ENCODE measurements around the gene AMPD3.

AMPD3 gene

DNA sequence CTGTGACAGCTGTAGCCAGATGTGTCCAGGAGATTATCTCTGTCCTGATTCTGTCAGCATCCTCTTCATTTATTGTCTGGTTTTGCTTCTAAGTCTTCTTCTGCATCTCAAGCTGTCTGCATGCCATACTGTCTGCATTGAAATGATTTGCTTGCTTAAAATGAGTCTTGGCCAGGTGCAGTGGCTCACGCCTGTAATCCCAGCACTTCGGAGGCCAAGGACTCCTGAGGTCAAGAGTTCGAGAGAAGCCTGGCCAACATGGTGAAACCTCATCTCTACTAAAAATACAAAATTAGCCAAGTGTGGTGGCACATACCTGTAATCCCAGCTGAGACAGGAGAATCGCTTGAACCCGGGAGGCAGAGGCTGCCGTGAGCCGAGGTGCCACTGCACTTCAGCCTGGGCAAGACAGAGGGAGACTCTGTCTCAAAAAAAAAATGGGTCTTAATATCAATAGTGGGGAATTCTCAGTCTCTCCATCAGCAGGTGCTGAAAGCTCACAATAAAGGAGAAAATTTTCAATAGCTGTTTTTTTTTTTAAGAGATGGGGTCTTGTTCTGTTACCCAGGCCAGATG lies 39.2 kb upstream of the AMPD3 start:
- no peak overlapping the region for H2BK5ac ChIP-seq (ENCODE audit: low read length)
- no peaks in the 10 kb centered on the region for H3K79me2 ChIP-seq (ENCODE audit: control insufficient read depth, insufficient read depth, low read length)
- H3K36me3 ChIP-seq (ENCODE audit: control insufficient read depth, insufficient read depth, low read length): no peaks in the 10 kb centered on the region
- no peak overlapping the region for H3K27ac ChIP-seq (ENCODE audit: low read depth, low read length)
- no peak overlapping the region for H2BK15ac ChIP-seq (replicated peaks; ENCODE audit: low read depth)
- H2BK120ac ChIP-seq (ENCODE audit: low read depth, low read length): no peak overlapping the region
- H3K4ac ChIP-seq (ENCODE audit: low read depth, low read length): no peak overlapping the region
- no peaks in the 10 kb centered on the region for H3K79me1 ChIP-seq (ENCODE audit: low read length)
- no peak overlapping the region for H3K9ac ChIP-seq (ENCODE audit: low read length)
- no peak for DNase-seq
- H3K27me3 ChIP-seq (ENCODE audit: insufficient read depth, low read length, poor library complexity): no peaks in the 10 kb centered on the region
- no peak overlapping the region for H2AK5ac ChIP-seq (ENCODE audit: low read length)
- H4K8ac ChIP-seq (ENCODE audit: low read depth, low read length): no peak overlapping the region
- no peak overlapping the region for H3K4me3 ChIP-seq (ENCODE audit: low read length)
- no peak overlapping the region for H3K18ac ChIP-seq (ENCODE audit: low read length)
- H3K56ac ChIP-seq (ENCODE audit: low read length): no peak overlapping the region
- H4K5ac ChIP-seq (ENCODE audit: low read length): no peak overlapping the region
- no CpG with 5 or more reads among the region's 7 CpGs for WGBS (ENCODE audit: extremely low coverage, insufficient coverage, low lambda C conversion rate)
- H3K23ac ChIP-seq (ENCODE audit: low read length): no peak overlapping the region
- H3K4me1 ChIP-seq (ENCODE audit: control insufficient read depth, low read depth, low read length): no peaks in the 10 kb centered on the region
- no peak overlapping the region for H3K4me2 ChIP-seq (ENCODE audit: low read length)

DNA sequence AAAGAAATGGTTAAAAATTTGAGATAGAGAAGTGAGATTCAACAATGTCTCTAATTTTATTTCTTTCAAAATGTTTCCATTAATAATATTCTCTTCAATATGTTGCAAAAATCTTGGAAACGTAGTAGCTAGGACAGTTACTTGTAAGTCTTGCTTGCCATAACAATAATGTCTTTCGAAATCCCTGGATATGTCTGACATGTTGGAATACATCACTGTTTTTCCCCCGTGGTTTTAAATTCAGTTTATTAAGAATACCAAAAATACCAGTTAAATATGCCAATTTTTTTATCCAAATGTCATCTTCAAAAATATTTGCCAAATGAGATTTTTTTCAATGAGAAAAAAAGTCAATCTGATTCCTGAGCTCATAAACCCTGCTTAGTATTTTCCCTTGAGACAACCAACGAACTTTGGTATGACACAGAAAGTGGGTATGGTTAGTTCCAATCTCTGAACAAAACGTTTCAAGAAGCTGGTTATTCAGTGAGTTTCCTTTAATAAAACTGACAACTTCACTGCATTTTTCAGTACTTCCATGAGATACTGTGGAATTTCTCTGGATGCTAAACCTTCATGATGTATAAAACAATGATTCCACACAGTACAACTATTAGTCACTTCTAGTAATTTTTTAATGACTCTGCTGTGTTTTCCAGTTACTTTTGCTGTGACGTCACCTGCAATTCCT lies 36.7 kb upstream of the AMPD3 start:
- no peak overlapping the region for H3K18ac ChIP-seq (ENCODE audit: low read length)
- H2BK5ac ChIP-seq (ENCODE audit: low read length): no peak overlapping the region
- no peak overlapping the region for H3K4me2 ChIP-seq (ENCODE audit: low read length)
- no peak overlapping the region for H2AK5ac ChIP-seq (ENCODE audit: low read length)
- no peak overlapping the region for H3K4me3 ChIP-seq (ENCODE audit: low read length)
- no peak overlapping the region for H2BK120ac ChIP-seq (ENCODE audit: low read depth, low read length)
- no CpG with 5 or more reads among the region's 6 CpGs for WGBS (ENCODE audit: extremely low coverage, insufficient coverage, low lambda C conversion rate)
- H3K79me2 ChIP-seq (ENCODE audit: control insufficient read depth, insufficient read depth, low read length): no peaks in the 10 kb centered on the region
- DNase-seq: no peak
- no peak overlapping the region for H3K23ac ChIP-seq (ENCODE audit: low read length)
- no peaks in the 10 kb centered on the region for H3K36me3 ChIP-seq (ENCODE audit: control insufficient read depth, insufficient read depth, low read length)
- H3K27me3 ChIP-seq (ENCODE audit: insufficient read depth, low read length, poor library complexity): no peaks in the 10 kb centered on the region
- H4K5ac ChIP-seq (ENCODE audit: low read length): no peak overlapping the region
- no peak overlapping the region for H3K56ac ChIP-seq (ENCODE audit: low read length)
- H3K9ac ChIP-seq (ENCODE audit: low read length): no peak overlapping the region
- no peaks in the 10 kb centered on the region for H3K79me1 ChIP-seq (ENCODE audit: low read length)
- H4K8ac ChIP-seq (ENCODE audit: low read depth, low read length): no peak overlapping the region
- no peak overlapping the region for H3K4ac ChIP-seq (ENCODE audit: low read depth, low read length)
- H3K27ac ChIP-seq (ENCODE audit: low read depth, low read length): no peak overlapping the region
- no peak overlapping the region for H2BK15ac ChIP-seq (replicated peaks; ENCODE audit: low read depth)
- H3K4me1 ChIP-seq (ENCODE audit: control insufficient read depth, low read depth, low read length): no peaks in the 10 kb centered on the region

DNA sequence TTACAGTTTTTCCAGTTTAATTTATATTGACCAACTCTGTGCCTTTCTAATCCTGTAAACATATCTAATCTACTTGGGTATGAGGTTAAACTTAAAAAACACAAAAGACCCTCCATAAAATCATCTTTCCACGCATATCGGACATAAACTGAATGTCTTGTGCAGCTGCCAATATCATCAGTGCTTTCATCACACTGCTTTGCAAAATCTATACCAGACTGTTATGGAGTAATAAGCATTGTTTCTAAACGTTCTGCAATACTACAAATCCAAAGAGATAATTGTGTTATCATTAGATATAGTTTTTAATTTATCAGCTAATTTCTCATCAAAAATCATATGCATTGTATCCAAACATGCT lies 36.1 kb upstream of the AMPD3 start:
- no peak overlapping the region for H3K4me2 ChIP-seq (ENCODE audit: low read length)
- no CpG with 5 or more reads among the region's 3 CpGs for WGBS (ENCODE audit: extremely low coverage, insufficient coverage, low lambda C conversion rate)
- DNase-seq: no peak

DNA sequence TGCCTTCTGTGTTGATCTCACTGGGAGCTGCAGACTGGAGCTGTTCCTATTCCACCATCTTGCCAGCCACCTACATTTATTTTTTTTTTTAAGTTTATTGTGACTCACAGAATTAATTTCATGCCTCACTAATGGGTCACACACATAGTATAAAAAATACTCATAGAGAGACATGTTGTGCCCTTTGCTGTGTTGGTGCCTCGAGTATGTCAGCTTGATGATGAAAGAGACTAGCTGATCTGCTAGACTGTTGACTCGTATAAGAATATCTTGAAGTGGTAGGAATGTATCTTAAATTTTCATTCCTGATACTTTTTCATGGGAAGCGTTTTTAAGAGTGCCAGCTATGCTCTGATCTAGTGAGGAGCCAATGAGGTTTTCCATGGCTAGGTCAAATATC lies 28.6 kb upstream of the AMPD3 start:
- H3K79me1 ChIP-seq (ENCODE audit: low read length): no peaks in the 10 kb centered on the region
- no peak overlapping the region for H4K5ac ChIP-seq (ENCODE audit: low read length)
- peaks cover 5% of the 10 kb centered on the region for H3K4me1 ChIP-seq (ENCODE audit: control insufficient read depth, low read depth, low read length)
- H3K79me2 ChIP-seq (ENCODE audit: control insufficient read depth, insufficient read depth, low read length): no peaks in the 10 kb centered on the region
- no peak overlapping the region for H2BK5ac ChIP-seq (ENCODE audit: low read length)
- no peak overlapping the region for H4K8ac ChIP-seq (ENCODE audit: low read depth, low read length)
- H3K36me3 ChIP-seq (ENCODE audit: control insufficient read depth, insufficient read depth, low read length): no peaks in the 10 kb centered on the region
- no peak overlapping the region for H3K4me3 ChIP-seq (ENCODE audit: low read length)
- H3K4ac ChIP-seq (ENCODE audit: low read depth, low read length): no peak overlapping the region
- no peak overlapping the region for H3K56ac ChIP-seq (ENCODE audit: low read length)
- WGBS (ENCODE audit: extremely low coverage, insufficient coverage, low lambda C conversion rate): no CpG with 5 or more reads among the region's 3 CpGs
- no peak overlapping the region for H3K27ac ChIP-seq (ENCODE audit: low read depth, low read length)
- no peaks in the 10 kb centered on the region for H3K27me3 ChIP-seq (ENCODE audit: insufficient read depth, low read length, poor library complexity)
- no peak overlapping the region for H3K9ac ChIP-seq (ENCODE audit: low read length)
- H3K4me2 ChIP-seq (ENCODE audit: low read length): no peak overlapping the region
- H2BK120ac ChIP-seq (ENCODE audit: low read depth, low read length): no peak overlapping the region
- no peak overlapping the region for H3K18ac ChIP-seq (ENCODE audit: low read length)
- no peak for DNase-seq
- no peak overlapping the region for H2BK15ac ChIP-seq (replicated peaks; ENCODE audit: low read depth)
- H3K23ac ChIP-seq (ENCODE audit: low read length): no peak overlapping the region
- no peak overlapping the region for H2AK5ac ChIP-seq (ENCODE audit: low read length)

More for the DNA sequence above, 36.1 kb upstream of the AMPD3 start:
- Histone ChIP-seq H3K27ac (ENCODE audit: low read depth, low read length) (no peak overlapping the region), H3K18ac (ENCODE audit: low read length) (no peak overlapping the region), H2AK5ac (ENCODE audit: low read length) (no peak overlapping the region), H3K36me3 (ENCODE audit: control insufficient read depth, insufficient read depth, low read length) (no peaks in the 10 kb centered on the region), H2BK5ac (ENCODE audit: low read length) (no peak overlapping the region), H2BK120ac (ENCODE audit: low read depth, low read length) (no peak overlapping the region), H3K4me1 (ENCODE audit: control insufficient read depth, low read depth, low read length) (no peaks in the 10 kb centered on the region), H3K4ac (ENCODE audit: low read depth, low read length) (no peak overlapping the region), H3K9ac (ENCODE audit: low read length) (no peak overlapping the region), H4K5ac (ENCODE audit: low read length) (no peak overlapping the region), H3K79me2 (ENCODE audit: control insufficient read depth, insufficient read depth, low read length) (no peaks in the 10 kb centered on the region), H2BK15ac (replicated peaks; ENCODE audit: low read depth) (no peak overlapping the region), H3K23ac (ENCODE audit: low read length) (no peak overlapping the region), H3K56ac (ENCODE audit: low read length) (no peak overlapping the region), H3K27me3 (ENCODE audit: insufficient read depth, low read length, poor library complexity) (no peaks in the 10 kb centered on the region), H4K8ac (ENCODE audit: low read depth, low read length) (no peak overlapping the region), H3K79me1 (ENCODE audit: low read length) (no peaks in the 10 kb centered on the region), H3K4me3 (ENCODE audit: low read length) (no peak overlapping the region)

DNA sequence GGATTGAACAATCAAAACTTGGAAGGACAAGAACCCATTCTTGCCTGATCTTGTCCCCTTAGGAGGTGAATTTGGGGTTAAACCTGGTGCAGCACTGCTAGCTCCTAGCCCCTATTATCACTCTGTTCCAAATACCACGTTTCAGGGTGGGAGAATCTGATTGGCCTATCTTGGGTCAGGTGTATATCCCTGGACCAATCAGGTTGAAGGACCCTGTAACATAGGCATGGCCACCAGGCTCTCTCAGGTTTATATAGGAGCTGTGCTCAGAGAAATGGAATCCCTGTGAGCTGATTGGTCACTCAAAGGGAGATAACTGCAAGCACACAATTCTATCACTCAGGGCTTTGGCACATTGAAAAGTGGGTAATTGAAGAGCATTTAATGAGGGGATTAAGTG lies 26.6 kb upstream of the AMPD3 start:
- Histone ChIP-seq H3K9ac (ENCODE audit: low read length) (no peak overlapping the region), H2AK5ac (ENCODE audit: low read length) (no peak overlapping the region), H3K79me1 (ENCODE audit: low read length) (no peaks in the 10 kb centered on the region), H3K18ac (ENCODE audit: low read length) (no peak overlapping the region), H3K4me1 (ENCODE audit: control insufficient read depth, low read depth, low read length) (peaks cover 5% of the 10 kb centered on the region), H3K4ac (ENCODE audit: low read depth, low read length) (no peak overlapping the region), H4K8ac (ENCODE audit: low read depth, low read length) (no peak overlapping the region), H2BK5ac (ENCODE audit: low read length) (no peak overlapping the region), H3K79me2 (ENCODE audit: control insufficient read depth, insufficient read depth, low read length) (no peaks in the 10 kb centered on the region), H2BK120ac (ENCODE audit: low read depth, low read length) (no peak overlapping the region), H3K56ac (ENCODE audit: low read length) (no peak overlapping the region), H3K23ac (ENCODE audit: low read length) (no peak overlapping the region), H3K36me3 (ENCODE audit: control insufficient read depth, insufficient read depth, low read length) (no peaks in the 10 kb centered on the region), H3K27me3 (ENCODE audit: insufficient read depth, low read length, poor library complexity) (no peaks in the 10 kb centered on the region), H4K5ac (ENCODE audit: low read length) (no peak overlapping the region), H3K4me3 (ENCODE audit: low read length) (no peak overlapping the region), H2BK15ac (replicated peaks; ENCODE audit: low read depth) (no peak overlapping the region), H3K4me2 (ENCODE audit: low read length) (no peak overlapping the region), H3K27ac (ENCODE audit: low read depth, low read length) (no peak overlapping the region)
- WGBS (ENCODE audit: extremely low coverage, insufficient coverage, low lambda C conversion rate): no CpG with 5 or more reads among the region's 1 CpG
- DNase-seq: peak; percentile 36

DNA sequence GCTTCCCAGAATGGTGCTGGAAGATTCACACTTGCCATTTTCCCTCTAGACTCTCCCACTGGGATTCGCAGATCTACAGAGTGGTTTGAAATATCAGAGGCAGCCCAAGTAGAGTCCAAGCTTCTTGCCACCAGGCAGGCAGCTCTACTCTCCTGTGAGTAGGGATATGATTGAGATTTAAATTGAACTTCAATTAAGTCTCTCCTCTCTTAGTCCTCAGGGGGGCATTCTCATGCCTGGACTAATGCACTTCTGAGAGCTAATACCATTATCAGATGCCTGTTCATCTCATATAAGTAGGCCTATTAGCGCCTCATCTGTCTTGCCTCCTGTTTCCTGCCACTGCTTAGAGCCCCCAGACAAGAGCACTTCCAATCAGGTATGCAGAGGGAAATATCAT lies 25.5 kb upstream of the AMPD3 start:
- Histone ChIP-seq H3K27ac (ENCODE audit: low read depth, low read length) (no peak overlapping the region), H3K79me1 (ENCODE audit: low read length) (no peaks in the 10 kb centered on the region), H2BK15ac (replicated peaks; ENCODE audit: low read depth) (no peak overlapping the region), H3K4me2 (ENCODE audit: low read length) (no peak overlapping the region), H3K79me2 (ENCODE audit: control insufficient read depth, insufficient read depth, low read length) (no peaks in the 10 kb centered on the region), H4K8ac (ENCODE audit: low read depth, low read length) (no peak overlapping the region), H2AK5ac (ENCODE audit: low read length) (no peak overlapping the region), H3K9ac (ENCODE audit: low read length) (no peak overlapping the region), H3K36me3 (ENCODE audit: control insufficient read depth, insufficient read depth, low read length) (no peaks in the 10 kb centered on the region), H3K18ac (ENCODE audit: low read length) (no peak overlapping the region), H2BK120ac (ENCODE audit: low read depth, low read length) (no peak overlapping the region), H3K4me1 (ENCODE audit: control insufficient read depth, low read depth, low read length) (peaks cover 5% of the 10 kb centered on the region), H3K27me3 (ENCODE audit: insufficient read depth, low read length, poor library complexity) (no peaks in the 10 kb centered on the region), H2BK5ac (ENCODE audit: low read length) (no peak overlapping the region), H4K5ac (ENCODE audit: low read length) (no peak overlapping the region), H3K23ac (ENCODE audit: low read length) (no peak overlapping the region), H3K56ac (ENCODE audit: low read length) (no peak overlapping the region), H3K4ac (ENCODE audit: low read depth, low read length) (no peak overlapping the region), H3K4me3 (ENCODE audit: low read length) (no peak overlapping the region)
- WGBS (ENCODE audit: extremely low coverage, insufficient coverage, low lambda C conversion rate): no CpG with 5 or more reads among the region's 2 CpGs
- DNase-seq: peak; percentile 61
